ENCODE data around the gene GNB5. TPM values are rescaled to one million over a fixed set of nuclear protein-coding genes. Genes with fewer than 3 reads are reported as not detected.

GNB5 gene
- total and polyA plus RNA-seq, 2 of the 13 experiments (the other 11 are each of a cell fraction or from before 2014, with no cell fraction given): 13.7 to 14.4 TPM

DNA sequence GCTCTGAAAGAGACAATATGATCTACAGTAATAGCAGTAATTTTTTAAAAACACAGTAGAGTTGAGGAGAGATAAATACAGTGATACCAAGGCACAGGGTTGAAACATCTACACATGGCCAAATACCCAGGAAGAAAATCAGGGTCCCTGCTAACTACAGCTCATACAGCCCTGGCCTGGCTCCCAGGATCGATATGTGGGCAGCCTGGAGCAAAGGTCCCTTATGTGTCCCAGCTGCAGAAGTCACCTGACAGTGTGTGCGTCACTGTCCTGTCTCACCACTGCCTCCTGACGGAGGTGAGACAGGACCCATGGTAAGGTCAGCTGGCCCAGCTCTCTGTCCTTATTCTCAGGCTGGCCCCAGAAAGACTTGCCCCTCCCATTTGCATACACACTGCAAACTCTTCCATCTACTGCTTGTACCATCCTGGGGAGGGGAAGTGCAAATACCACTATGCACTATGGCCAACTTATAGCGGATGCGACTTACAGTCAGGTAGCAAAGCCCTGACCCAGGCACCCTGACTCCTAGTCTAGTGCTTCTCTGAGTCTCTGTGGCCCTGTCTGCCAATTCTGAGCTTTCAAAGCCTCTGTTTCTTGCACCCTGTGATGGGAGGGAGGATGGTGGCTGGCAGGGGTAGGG, 56.6 kb downstream of the GNB5 start (continued):
- TF ChIP-seq, protein P1, sequence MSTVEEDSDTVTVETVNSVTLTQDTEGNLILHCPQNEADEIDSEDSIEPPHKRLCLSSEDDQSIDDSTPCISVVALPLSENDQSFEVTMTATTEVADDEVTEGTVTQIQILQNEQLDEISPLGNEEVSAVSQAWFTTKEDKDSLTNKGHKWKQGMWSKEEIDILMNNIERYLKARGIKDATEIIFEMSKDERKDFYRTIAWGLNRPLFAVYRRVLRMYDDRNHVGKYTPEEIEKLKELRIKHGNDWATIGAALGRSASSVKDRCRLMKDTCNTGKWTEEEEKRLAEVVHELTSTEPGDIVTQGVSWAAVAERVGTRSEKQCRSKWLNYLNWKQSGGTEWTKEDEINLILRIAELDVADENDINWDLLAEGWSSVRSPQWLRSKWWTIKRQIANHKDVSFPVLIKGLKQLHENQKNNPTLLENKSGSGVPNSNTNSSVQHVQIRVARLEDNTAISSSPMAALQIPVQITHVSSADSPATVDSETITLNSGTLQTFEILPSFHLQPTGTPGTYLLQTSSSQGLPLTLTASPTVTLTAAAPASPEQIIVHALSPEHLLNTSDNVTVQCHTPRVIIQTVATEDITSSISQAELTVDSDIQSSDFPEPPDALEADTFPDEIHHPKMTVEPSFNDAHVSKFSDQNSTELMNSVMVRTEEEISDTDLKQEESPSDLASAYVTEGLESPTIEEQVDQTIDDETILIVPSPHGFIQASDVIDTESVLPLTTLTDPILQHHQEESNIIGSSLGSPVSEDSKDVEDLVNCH (CRISPR knock-in tag; IDR thresholded peaks at IDR 0.05): no peak
- TF ChIP-seq CBX2 (IDR thresholded peaks at IDR 0.05; ENCODE audit: low read depth, low read length) (no peak), CBX2 (CRISPR knock-in tag; IDR thresholded peaks at IDR 0.05; ENCODE audit: low read depth) (no peak), ADNP (CRISPR knock-in tag; IDR thresholded peaks at IDR 0.05) (0 out of 2 replicates have a peak, but pooled peaks have one; percentile 13), ZNF430 (CRISPR knock-in tag; IDR thresholded peaks at IDR 0.05) (peak; percentile 89), ZNF510 (CRISPR knock-in tag; IDR thresholded peaks at IDR 0.05; ENCODE audit: low read depth) (no peak), MATR3 (CRISPR knock-in tag; IDR thresholded peaks at IDR 0.05) (no peak), ZNF296 (CRISPR knock-in tag; conservative IDR thresholded peaks at IDR 0.05) (no peak), SRSF9 (IDR thresholded peaks at IDR 0.05; ENCODE audit: borderline replicate concordance, insufficient read depth, low read depth, low read length, poor library complexity, severe bottlenecking) (no peak), FOXP1 (IDR thresholded peaks at IDR 0.05) (no peak), FOXP1 (CRISPR knock-in tag; IDR thresholded peaks at IDR 0.05) (peak; percentile 59; the same call in 1 of the 2 replicates), ASH2L (IDR thresholded peaks at IDR 0.05; ENCODE audit: insufficient read length, low read depth, low read length) (peak; percentile 87), MZF1 (CRISPR knock-in tag; IDR thresholded peaks at IDR 0.05; ENCODE audit: borderline replicate concordance) (no peak), ELF1 (CRISPR knock-in tag; IDR thresholded peaks at IDR 0.05) (peak; percentile 53; the same call in 1 of the 2 replicates), REL (CRISPR knock-in tag; conservative IDR thresholded peaks at IDR 0.05) (no peak), ZSCAN31 (CRISPR knock-in tag; IDR thresholded peaks at IDR 0.05; ENCODE audit: low read depth) (0 out of 2 replicates have a peak, but pooled peaks have one; percentile 68), ZBTB3 (CRISPR knock-in tag; IDR thresholded peaks at IDR 0.05; ENCODE audit: borderline replicate concordance, low read depth) (no peak), ZNF235 (CRISPR knock-in tag; IDR thresholded peaks at IDR 0.05; ENCODE audit: borderline replicate concordance) (no peak), TAF1 (CRISPR knock-in tag; IDR thresholded peaks at IDR 0.05) (no peak), SAP130 (CRISPR knock-in tag; IDR thresholded peaks at IDR 0.05; ENCODE audit: low read depth) (peak; percentile 91), ZNF451 (CRISPR knock-in tag; IDR thresholded peaks at IDR 0.05) (peak; percentile 74; the same call in 1 of the 2 replicates), ZNF253 (CRISPR knock-in tag; IDR thresholded peaks at IDR 0.05; ENCODE audit: borderline replicate concordance) (no peak), PITX1 (CRISPR knock-in tag; IDR thresholded peaks at IDR 0.05) (peak; percentile 82)
- TF ChIP-seq, protein P2, sequence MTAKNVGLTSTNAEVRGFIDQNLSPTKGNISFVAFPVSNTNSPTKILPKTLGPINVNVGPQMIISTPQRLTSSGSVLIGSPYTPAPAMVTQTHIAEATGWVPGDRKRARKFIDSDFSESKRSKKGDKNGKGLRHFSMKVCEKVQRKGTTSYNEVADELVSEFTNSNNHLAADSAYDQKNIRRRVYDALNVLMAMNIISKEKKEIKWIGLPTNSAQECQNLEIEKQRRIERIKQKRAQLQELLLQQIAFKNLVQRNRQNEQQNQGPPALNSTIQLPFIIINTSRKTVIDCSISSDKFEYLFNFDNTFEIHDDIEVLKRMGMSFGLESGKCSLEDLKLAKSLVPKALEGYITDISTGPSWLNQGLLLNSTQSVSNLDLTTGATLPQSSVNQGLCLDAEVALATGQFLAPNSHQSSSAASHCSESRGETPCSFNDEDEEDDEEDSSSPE (CRISPR knock-in tag; IDR thresholded peaks at IDR 0.05): peak; percentile 54; the same call in 1 of the 2 replicates
- TF ChIP-seq, protein P3, sequence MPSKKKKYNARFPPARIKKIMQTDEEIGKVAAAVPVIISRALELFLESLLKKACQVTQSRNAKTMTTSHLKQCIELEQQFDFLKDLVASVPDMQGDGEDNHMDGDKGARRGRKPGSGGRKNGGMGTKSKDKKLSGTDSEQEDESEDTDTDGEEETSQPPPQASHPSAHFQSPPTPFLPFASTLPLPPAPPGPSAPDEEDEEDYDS (CRISPR knock-in tag; IDR thresholded peaks at IDR 0.05): peak; percentile 86

Data from HepG2 (cell line).